WERI-Rb-1 (cell line): ENCODE measurements around the gene IGLL5.

Experiments used
- DNase-seq: peaks from one replicate; pipeline ENCODE4 v3.0.0-alpha.2; 2020
- H3K27ac ChIP-seq: fragments of 250-450 bp; sonication (Bioruptor Pico); 2 replicates; pipeline ENCODE4 v1.5.1; 2020; ENCODE audit warnings: mild to moderate bottlenecking, moderate library complexity
- H3K27me3 ChIP-seq: fragments of 250-450 bp; sonication (Bioruptor Pico); 2 replicates; pipeline ENCODE4 v1.5.1; 2021; ENCODE audit warnings: mild to moderate bottlenecking, low read depth, moderate library complexity; ENCODE audit not compliant: insufficient read depth, severe bottlenecking
- H3K36me3 ChIP-seq: fragments of 250-450 bp; sonication (Bioruptor Pico); 2 replicates; pipeline ENCODE4 v1.5.1; 2020; ENCODE audit warnings: mild to moderate bottlenecking, moderate library complexity
- H3K4me3 ChIP-seq: 2 replicates; pipeline ENCODE4 v1.5.1; 2011; ENCODE audit warnings: low read depth, mild to moderate bottlenecking, control low read depth, low read length
- H3K9me3 ChIP-seq: fragments of 250-450 bp; sonication (Bioruptor Pico); 2 replicates; pipeline ENCODE4 v1.5.1; 2021; ENCODE audit warnings: mild to moderate bottlenecking, moderate library complexity; ENCODE audit not compliant: severe bottlenecking
- CTCF ChIP-seq: IDR thresholded peaks from 2 replicates; pipeline ENCODE4 v1.5.1; 2011; ENCODE audit warnings: low read depth, mild to moderate bottlenecking, control low read depth, inconsistent platforms, low read length

The IGLL5 gene

DNA sequence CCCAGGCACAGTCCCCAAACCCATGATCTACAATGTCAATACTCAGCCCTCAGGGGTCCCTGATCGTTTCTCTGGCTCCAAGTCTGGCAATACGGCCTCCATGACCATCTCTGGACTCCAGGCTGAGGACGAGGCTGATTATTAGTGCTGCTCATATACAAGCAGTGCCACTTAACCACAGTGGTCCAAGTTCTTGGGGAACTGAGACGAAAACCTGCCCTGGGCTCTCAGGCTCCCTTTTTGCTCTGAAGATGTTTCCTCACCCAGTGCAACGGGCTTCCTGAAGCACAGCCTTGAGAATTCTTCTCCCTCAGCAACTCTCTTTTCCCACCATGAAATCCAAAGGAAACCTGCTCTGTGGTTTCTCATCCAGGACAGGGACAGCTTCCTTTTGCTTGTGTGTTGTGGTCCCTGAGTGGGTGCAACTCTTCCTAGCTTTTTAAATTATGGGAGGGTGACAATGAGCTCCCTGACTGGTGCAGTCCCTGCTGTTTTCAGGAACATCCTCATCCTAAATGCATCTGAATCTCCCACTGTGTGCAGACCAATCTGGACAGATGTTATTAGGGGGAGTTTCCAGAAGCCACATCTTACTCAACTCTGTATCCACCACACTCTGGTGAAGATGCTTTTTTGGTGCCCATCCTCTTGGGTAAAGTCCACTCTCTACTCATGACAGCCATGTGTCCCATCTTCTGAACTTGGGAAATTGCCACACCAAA, 30.6 kb upstream of the IGLL5 start:
- Histone ChIP-seq H3K27me3 (no peaks in the 10 kb centered on the region), H3K27ac (no peak overlapping the region)

GRCh38 chr22:22857607-22858558, 29.7 kb upstream of the IGLL5 start:
- Histone ChIP-seq H3K27me3 (no peaks in the 10 kb centered on the region), H3K27ac (no peak overlapping the region), H3K36me3 (no peaks in the 10 kb centered on the region), H3K4me3 (no peak overlapping the region), H3K9me3 (no peaks in the 10 kb centered on the region)
- no peak for TF ChIP-seq CTCF
- peak; percentile 69 for DNase-seq

More for the DNA sequence above, 30.6 kb upstream of the IGLL5 start:
- Histone ChIP-seq H3K4me3 (no peak overlapping the region), H3K9me3 (no peaks in the 10 kb centered on the region), H3K36me3 (no peaks in the 10 kb centered on the region)
- no peak for DNase-seq
- TF ChIP-seq CTCF: no peak

DNA sequence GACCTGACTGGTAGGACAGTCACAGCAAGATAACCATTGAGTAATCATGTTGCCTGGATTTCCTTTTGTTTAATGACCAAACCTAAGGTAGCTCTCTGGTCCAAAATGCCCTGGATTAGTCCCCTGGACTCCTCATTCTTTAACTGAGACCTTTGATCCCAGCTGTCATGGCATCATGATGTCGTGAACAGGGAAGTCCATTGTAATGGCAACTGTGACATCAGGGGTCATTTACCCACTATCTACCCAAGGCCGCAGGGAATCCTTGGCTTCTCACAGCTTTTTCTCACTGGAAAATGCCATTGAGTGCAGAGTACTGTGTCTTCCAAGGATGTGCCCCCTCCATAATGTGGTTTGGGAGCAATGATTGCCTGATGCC, 29.1 kb upstream of the IGLL5 start:
- H3K9me3 ChIP-seq: no peaks in the 10 kb centered on the region
- H3K27me3 ChIP-seq: no peaks in the 10 kb centered on the region
- H3K4me3 ChIP-seq: no peak overlapping the region
- H3K36me3 ChIP-seq: no peaks in the 10 kb centered on the region
- no peak overlapping the region for H3K27ac ChIP-seq
- DNase-seq: no peak
- TF ChIP-seq CTCF: no peak

DNA sequence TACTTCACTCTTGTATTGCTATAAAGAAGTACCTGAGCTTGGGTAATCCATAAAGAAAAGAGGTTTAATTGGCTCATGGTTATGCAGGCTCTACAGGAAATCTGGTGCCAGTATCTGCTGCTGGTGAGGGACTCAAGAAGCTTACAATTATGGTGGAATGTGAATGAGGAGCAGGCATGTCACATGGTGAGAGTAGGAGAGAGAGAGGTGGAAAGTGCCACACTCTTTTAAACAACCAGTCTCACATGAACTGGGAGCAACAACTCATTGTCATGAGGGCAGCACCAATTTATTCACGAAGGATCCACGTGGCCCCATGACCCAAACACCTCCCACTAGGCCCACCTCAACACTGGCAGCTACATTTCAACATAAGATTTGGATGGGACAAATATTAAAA, 24.6 kb upstream of the IGLL5 start:
- Histone ChIP-seq H3K9me3 (no peaks in the 10 kb centered on the region), H3K36me3 (no peaks in the 10 kb centered on the region), H3K27me3 (no peaks in the 10 kb centered on the region), H3K4me3 (no peak overlapping the region), H3K27ac (no peak overlapping the region)
- DNase-seq: no peak
- no peak for TF ChIP-seq CTCF

DNA sequence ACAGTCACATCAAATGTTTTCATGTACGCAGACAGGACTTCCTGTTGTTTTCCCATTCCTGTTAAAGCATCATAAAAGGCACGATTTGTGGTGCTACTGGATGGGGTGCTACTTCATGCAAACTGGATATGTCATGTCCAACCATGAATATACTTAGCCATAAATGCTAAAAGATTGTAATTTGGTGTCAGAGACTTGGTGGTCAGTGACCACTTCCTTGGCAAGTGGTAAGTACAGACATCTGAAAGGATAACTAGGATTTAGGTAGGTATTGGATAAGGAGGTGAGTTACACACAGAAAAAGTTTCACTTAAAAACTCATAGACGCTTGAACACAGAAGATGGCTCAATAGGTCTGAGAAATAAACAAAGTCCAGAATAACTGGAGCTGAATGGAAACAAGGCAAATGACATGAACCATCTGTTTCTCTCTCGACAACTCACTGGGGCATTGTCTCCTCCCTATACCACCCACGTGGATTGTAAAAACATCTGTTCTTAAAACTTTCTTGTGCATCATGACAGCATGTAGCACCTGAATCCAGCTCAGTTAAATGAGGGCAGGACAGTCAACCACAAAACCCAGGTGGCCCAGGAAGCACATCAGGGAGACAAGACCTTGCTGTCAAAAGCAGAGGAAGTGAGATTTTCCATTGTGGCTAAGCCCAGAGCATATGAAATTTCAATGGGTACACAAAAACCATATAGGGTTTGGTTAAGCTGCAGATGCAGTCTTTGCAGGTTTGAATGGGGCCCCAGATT, 22.1 kb upstream of the IGLL5 start:
- no peak overlapping the region for H3K4me3 ChIP-seq
- H3K27ac ChIP-seq: no peak overlapping the region
- no peaks in the 10 kb centered on the region for H3K9me3 ChIP-seq
- DNase-seq: no peak
- H3K27me3 ChIP-seq: no peaks in the 10 kb centered on the region
- no peak for TF ChIP-seq CTCF
- H3K36me3 ChIP-seq: no peaks in the 10 kb centered on the region
